HL-60/S4 treated with phorbol 12-myristate 13-acetate at 8.2 ng/mL for 4 days and 3 days (cell line): ENCODE measurements around the gene SNX13.
"Not testable (repeated sequence)": the region's sequence is repeated elsewhere in the genome, so short reads cannot be mapped to it uniquely, and the experiment has no call there.

Experiments used
- in situ Hi-C: fragments of 300-500 bp; cut with MboI; formaldehyde crosslinking; loops from 2 replicates; pipeline ENCODE4 v1.15.0; 2022; ENCODE audit warnings: low sequenced_read_pairs

Gene SNX13

GRCh38 chr7:17852361-17852760 is 87.9 kb downstream of the SNX13 start:
- in situ Hi-C loops = no loop called here

- in situ Hi-C loops = no loop called here
Measured at GRCh38 chr7:17849504-17849903, 90.8 kb downstream of the SNX13 start.

GRCh38 chr7:17848516-17848915 is 91.8 kb downstream of the SNX13 start:
- in situ Hi-C loops = no loop called here

DNA sequence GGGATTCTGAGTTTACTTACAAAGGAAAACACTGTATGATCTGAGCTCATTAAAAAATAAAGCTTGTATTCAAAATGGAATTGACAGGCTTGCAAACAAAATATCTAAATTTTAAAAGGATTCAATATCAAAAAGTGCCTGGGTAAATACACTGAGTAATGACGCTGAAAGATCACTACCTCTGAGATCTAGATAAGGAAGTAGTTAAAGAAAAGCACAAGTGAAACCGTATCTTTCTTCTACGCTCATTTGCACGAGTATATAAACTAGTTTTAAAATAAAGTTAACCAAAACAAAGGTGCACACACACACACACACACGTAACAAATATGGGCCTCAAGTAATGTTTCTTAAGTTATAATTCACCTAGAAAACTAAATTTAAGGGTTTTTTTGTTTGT is 93.4 kb downstream of the SNX13 start:
- in situ Hi-C loops = no loop called here

DNA sequence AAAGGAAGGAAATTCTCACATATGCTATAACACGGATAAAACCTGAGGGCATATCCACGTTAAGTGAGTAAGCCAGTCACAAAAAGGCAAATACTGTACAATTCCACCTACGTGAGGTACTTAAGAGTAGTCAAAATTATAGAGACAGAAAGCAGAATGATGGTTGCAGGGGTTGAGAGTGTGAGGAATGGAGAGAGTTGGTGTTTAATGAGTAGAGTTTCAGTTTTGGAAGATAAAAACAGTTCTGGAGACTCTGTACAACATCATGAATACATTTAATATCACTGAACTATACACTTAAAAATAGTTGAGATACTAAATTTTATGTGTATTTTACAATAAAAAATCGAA is 95.1 kb downstream of the SNX13 start:
- in situ Hi-C loops = no loop called here

- in situ Hi-C loops = no loop called here
Measured at GRCh38 chr7:17844514-17845196, 95.6 kb downstream of the SNX13 start.

- in situ Hi-C loops = no loop called here
Measured at GRCh38 chr7:17844022-17844421, 96.3 kb downstream of the SNX13 start.

DNA sequence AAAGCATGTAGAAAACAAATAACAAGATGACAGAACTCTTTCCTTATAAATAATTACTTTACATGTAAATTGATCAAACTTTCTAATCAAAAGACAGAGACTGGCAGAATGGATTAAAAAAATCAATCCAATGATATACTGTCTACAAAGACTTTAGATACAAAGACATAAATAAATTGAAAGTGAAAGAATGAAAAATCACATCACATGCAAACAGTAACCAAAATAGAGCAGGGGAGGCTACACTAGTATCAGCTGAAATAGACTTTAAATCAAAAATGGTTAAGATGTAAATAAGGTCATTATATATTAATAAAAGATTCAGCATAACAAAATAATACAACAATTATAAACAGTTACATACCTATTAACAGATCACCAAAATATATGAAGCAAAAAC is 97.3 kb downstream of the SNX13 start:
- in situ Hi-C loops = no loop called here

DNA sequence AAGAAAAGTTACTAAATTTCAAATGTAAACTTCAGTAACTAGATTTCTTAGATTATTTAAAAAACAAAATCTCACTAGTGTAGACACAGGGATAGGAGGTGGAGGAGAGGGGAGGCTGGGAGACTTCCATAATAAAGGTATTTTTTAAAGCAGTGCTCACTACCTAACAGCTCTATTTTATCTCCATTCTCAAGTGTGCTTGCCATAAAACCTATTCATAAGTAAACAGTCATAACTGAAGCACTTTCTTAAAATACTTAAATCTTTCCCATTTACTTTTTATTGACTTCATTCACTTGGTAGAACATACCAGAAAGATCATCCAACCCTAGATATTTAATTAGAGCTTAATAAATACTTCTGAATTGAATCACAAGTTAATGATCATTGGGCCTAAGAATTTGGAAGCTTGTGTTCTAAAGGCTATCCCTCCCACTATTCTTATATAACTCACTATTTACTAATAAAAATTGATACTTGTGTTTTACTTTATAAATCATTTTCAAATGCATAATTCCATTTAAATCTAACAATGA is 107.4 kb downstream of the SNX13 start:
- in situ Hi-C loops = no loop called here

- in situ Hi-C loops = no loop called here
Measured at GRCh38 chr7:17832242-17832641, 108.1 kb downstream of the SNX13 start.

- in situ Hi-C loops = no loop called here
Measured at GRCh38 chr7:17830206-17830605, 110.1 kb downstream of the SNX13 start.

DNA sequence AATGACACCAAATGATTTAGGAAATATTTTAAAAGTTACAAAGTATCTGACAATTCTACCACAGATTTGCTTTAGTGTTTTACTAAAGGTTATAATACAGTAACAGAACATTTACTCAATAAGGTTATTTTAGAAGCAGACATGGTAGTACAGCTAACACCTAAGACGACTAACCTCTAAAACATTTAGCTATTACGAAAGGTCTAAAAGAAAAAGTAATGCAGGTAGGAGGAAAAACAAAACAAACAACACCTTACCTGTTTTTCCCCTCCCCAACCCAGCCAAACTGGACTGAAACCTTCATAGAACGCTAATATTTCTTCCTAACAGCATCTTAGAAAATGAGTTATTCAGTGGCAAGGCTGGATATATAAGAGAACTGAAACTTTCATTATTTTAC is 111.3 kb downstream of the SNX13 start:
- in situ Hi-C loops = no loop called here

DNA sequence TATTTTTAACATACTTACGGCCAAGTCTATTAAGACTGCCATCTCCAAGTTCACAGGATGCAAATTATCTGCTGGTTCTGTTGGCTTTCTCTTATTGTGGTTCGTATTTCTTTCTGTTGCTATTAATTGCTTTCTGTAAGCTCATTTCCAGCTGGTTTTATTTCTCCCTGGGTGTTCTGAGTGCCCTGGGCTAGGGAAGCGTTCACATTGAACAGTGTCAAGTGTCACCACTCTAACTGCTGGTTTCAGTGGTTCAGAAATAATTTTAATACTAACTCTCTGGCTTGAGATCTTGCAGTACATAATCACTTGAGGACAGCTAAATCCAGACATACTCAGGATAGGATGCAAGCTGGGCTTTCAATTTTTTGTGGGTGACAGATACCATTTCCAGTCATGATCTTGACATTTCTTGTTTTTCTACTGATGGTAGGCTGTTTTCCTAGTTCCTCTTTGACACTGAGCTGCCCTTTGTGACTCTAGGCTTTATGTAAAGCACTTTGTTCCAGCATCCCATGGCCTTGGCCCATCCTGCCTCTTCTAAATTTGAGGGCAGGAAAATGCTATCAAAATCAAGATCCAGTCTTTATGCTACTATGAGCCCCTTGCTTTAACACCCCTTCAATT is 117.6 kb downstream of the SNX13 start:
- in situ Hi-C loops = no loop called here

DNA sequence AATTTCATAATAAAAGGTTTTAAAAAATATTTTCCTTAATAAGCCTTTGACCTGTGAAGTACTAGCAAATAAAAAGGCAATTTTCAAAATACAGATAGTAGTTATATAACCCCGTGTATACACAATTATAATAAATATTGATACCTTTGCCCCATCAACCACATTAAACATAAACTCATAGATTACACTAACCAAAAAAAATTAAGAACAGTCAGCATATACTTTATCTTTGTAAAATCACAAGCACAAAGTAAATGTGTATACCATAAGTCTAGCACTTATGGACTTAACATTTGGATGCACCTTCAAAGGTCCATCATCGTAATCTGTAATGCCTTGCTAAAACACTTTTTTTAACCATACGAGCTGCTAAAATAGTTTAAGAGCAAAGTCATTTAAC is 123.4 kb downstream of the SNX13 start:
- in situ Hi-C loops = no loop called here

DNA sequence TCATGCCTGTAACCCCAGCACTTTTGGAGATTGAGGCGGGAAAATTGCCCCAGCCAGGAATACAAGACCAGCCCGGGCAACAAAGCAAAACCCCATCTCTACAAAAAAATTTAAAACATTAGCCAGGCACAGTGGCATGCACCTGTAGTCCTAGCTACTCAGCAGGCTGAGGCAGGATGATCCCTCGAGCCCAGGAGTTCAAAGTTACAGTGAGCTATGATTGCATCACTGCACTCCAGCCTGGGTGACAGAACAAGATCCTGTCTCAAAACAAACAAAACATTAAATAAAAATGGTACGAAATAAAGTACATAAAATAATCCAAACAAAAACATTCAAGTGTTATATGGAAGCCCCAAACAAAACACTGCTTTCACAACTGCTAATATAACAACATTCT is 125.0 kb downstream of the SNX13 start:
- in situ Hi-C loops = no loop called here

DNA sequence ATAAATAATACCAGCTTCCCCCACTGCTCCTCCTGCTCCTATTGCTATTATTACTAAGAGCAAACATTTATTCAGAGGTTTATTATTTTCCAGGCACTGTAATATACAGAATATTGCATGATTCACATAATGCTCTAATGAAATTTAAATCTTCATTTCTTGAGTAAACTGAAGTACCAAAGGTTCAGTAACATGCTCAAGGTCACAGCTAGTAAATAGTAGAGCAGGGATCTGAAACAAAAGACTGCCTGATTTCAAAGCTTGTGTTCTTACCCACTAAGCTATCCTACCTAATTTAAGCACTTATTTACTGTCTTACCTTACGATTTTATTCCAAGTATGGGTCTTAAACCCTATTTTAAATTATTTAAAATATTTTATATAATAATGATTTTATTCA is 126.2 kb downstream of the SNX13 start:
- in situ Hi-C loops = no loop called here

GRCh38 chr7:17809215-17809614 is 131.1 kb downstream of the SNX13 start:
- in situ Hi-C loops = not testable (repeated sequence)

DNA sequence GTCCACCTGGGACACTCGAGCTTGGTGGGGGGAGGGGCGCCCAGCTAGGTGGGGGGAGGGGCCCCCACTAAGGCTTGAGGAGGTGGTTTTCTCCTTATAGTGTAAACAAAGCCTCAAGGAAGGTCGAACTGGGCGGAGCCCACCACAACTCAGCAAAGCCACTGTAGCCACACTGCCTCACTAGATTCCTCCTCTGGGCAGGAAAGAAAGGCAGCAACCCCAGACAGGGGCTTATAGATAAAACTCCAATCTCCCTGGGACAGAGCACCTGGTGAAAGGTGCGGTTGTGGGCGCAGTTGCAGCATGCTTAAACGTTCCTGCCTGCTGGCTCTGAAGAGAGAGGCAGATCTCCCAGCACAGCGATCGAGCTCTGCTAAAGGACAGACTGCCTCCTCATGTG is 133.1 kb downstream of the SNX13 start:
- in situ Hi-C loops = no loop called here

GRCh38 chr7:17806631-17807030 is 133.7 kb downstream of the SNX13 start:
- in situ Hi-C loops = no loop called here

- in situ Hi-C loops = no loop called here
Measured at GRCh38 chr7:17802056-17802455, 138.2 kb downstream of the SNX13 start.

- in situ Hi-C loops = no loop called here
Measured at GRCh38 chr7:17792075-17792936, 148.0 kb downstream of the SNX13 start.

DNA sequence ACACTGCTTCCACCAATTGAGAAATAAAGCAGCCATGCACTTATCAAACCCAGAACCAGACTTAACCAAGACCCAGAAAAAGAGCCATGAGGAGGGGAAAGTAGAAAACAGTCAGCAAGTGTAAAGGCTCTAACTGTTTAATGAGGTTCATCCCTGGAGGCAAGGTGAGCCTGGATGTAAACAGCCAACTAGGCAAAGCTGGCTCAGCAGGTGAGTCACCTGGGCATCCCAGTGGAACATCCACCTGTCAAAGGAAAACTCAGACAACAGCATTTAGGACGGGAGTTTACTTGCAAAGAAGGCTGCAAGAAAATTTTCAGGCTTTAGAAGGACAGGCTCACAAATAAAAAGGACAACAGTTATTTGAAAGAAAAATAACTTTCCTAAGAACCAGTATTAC is 153.0 kb downstream of the SNX13 start:
- in situ Hi-C loops = no loop called here
